Gastrocnemius medialis (tissue), 4 donors: Measurements from ENCODE around the gene SLC25A17. TPM values are rescaled to one million over a fixed set of nuclear protein-coding genes. Genes with fewer than 3 reads are reported as not detected.

Experiments used
- ATAC-seq, 2 donors: fragments of 150-250 bp; one replicate each; pipeline ENCODE4 v1.9.1; 2016
- DNase-seq, 2 donors: peaks; one replicate each; pipeline ENCODE4 v3.0.0-alpha.2; 2019
- H3K27ac ChIP-seq, 4 donors: fragments of 200-600 bp; sonication (generic); 1 replicate in 1 of 4; 2 replicates in 3 of 4; pipeline ENCODE4 v1.5.1; 2016 to 2018; ENCODE audit warnings: mild to moderate bottlenecking in 2 of 4, moderate library complexity in 1 of 4
- H3K27me3 ChIP-seq, 3 donors: fragments of 200-600 bp; sonication (generic) in 2 of 3; 1 replicate in 1 of 3; 2 replicates in 2 of 3; pipeline versions ENCODE4 v1.5.1 to v1.6.0; 2016 to 2019; ENCODE audit warnings: mild to moderate bottlenecking in 1 of 3, moderate library complexity in 1 of 3
- H3K36me3 ChIP-seq, 2 donors: fragments of 200-600 bp; sonication (generic) in 1 of 2; one replicate each; pipeline ENCODE4 v1.5.1; 2017 to 2018
- H3K4me1 ChIP-seq, 2 donors: fragments of 200-600 bp; sonication (generic) in 1 of 2; one replicate each; pipeline ENCODE4 v1.5.1; 2016 to 2017; ENCODE audit warnings: mild to moderate bottlenecking in 2 of 2
- H3K4me3 ChIP-seq, 4 donors: fragments of 200-600 bp; sonication (generic) in 3 of 4; 1 replicate in 1 of 4; 2 replicates in 3 of 4; pipeline ENCODE4 v1.5.1; 2016 to 2019; ENCODE audit warnings: mild to moderate bottlenecking in 2 of 4
- H3K9me3 ChIP-seq, 3 donors: fragments of 200-600 bp; sonication (generic) in 2 of 3; 1 replicate in 1 of 3; 2 replicates in 2 of 3; pipeline ENCODE4 v1.5.1; 2016 to 2019
- POLR2A ChIP-seq, 2 donors: fragments of 450-650 bp; IDR thresholded peaks; one replicate each; pipeline ENCODE4 v1.6.1; 2017; ENCODE audit warnings: antibody characterized with exemption in 2 of 2, mild to moderate bottlenecking in 2 of 2, moderate library complexity in 2 of 2
- in situ Hi-C, 4 donors: fragments of 200-750 bp; cut with MboI; loops; one replicate each; pipeline versions ENCODE4 v1.15.0 to v1.8.0; 2017; ENCODE audit warnings: low sequenced_read_pairs in 4 of 4
- intact Hi-C: fragments of 100-400 bp; cut with DNase I; formaldehyde crosslinking; loops from one replicate; pipeline ENCODE4 v1.15.1; 2023; ENCODE audit warnings: low total_unique reads
- total RNA-seq, 4 donors: library from RNA; depleted of rRNA; stranded (reverse); fragments of >200 nt; gene quantifications; one replicate each; pipeline versions ENCODE4 v1.1.0 to v1.2.3, GENCODE V29; 2016
- TF ChIP-seq, protein P1 (sequence below), 5 experiments: fragments of 450-650 bp in 3 of 5; fragments of 200-600 bp in 2 of 5; sonication (generic) in 2 of 5; IDR thresholded peaks in 4 of 5; conservative IDR thresholded peaks in 1 of 5; 1 replicate in 4 of 5; 2 replicates in 1 of 5; pipeline ENCODE4 v1.5.1; 2016 to 2019; ENCODE audit warnings: antibody characterized with exemption in 5 of 5, mild to moderate bottlenecking in 3 of 5, moderate library complexity in 3 of 5

The SLC25A17 gene
- total RNA-seq, 4 donors from 2014 or later: 2.6 to 12.2 (median 3.8) TPM

DNA sequence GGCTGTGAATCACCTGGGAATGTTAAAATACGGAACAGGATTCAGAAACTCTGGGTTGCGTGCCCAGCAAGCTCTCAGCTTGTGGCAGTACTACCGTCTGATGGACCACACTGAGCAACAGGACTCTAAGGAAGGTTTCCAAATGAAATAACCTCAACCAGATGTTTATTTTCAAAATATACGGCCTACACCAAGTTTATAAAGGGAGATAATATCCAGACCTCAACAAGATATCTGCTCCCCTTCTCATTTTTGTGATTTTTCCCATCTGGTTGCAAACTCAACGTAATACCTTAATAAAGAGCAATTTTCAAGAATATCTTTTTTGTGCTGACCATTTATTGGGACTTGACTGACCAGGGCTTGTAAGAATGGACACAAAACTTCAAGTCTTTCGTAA lies 49.4 kb downstream of the SLC25A17 start:
- DNase-seq (no peak), ATAC-seq (no peak)
- in situ Hi-C loops: no loop called here
- intact Hi-C loops: no loop called here
- Histone ChIP-seq H3K27me3 (no peaks in the 10 kb centered on the region), H3K4me3 (no peak overlapping the region), H3K9me3 (no peaks in the 10 kb centered on the region), H3K4me1 (no peaks in the 10 kb centered on the region), H3K27ac (no peak overlapping the region), H3K36me3 (peaks cover 5 to 62% of the 10 kb centered on the region in 2 donors)
- TF ChIP-seq, protein P1, sequence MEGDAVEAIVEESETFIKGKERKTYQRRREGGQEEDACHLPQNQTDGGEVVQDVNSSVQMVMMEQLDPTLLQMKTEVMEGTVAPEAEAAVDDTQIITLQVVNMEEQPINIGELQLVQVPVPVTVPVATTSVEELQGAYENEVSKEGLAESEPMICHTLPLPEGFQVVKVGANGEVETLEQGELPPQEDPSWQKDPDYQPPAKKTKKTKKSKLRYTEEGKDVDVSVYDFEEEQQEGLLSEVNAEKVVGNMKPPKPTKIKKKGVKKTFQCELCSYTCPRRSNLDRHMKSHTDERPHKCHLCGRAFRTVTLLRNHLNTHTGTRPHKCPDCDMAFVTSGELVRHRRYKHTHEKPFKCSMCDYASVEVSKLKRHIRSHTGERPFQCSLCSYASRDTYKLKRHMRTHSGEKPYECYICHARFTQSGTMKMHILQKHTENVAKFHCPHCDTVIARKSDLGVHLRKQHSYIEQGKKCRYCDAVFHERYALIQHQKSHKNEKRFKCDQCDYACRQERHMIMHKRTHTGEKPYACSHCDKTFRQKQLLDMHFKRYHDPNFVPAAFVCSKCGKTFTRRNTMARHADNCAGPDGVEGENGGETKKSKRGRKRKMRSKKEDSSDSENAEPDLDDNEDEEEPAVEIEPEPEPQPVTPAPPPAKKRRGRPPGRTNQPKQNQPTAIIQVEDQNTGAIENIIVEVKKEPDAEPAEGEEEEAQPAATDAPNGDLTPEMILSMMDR (IDR thresholded peaks at IDR 0.05 in 4 of 5, conservative IDR thresholded peaks at IDR 0.05 in 1 of 5): no peak
- no peak for TF ChIP-seq POLR2A (IDR thresholded peaks at IDR 0.05)

DNA sequence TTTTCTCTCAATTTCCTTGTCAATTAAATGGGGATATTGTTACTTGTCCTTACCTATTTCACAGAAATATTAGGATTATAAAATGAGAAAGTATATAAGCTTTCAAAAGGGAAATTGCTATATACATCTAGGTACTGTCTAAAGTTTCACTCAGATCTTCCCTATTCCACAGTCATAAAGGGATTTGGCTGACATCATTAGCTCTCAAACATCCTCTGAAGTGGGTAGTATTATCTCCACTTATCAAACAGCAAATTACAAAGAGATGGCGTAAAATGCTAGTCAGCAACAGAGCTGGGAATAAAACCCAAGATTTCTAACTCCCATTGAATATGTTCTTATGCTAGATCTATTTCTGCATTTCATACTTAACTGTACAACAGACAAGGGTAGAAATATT lies 50.9 kb downstream of the SLC25A17 start:
- H3K36me3 ChIP-seq: peaks cover 5 to 47% of the 10 kb centered on the region in 2 donors
- TF ChIP-seq POLR2A (IDR thresholded peaks at IDR 0.05): no peak
- TF ChIP-seq, protein P1 (IDR thresholded peaks at IDR 0.05 in 4 of 5, conservative IDR thresholded peaks at IDR 0.05 in 1 of 5): no peak
- H3K4me3 ChIP-seq: no peak overlapping the region
- ATAC-seq (no peak), DNase-seq (no peak)
- H3K27me3 ChIP-seq: no peaks in the 10 kb centered on the region
- in situ Hi-C loops (no loop called here), intact Hi-C loops (no loop called here)
- H3K4me1 ChIP-seq: no peaks in the 10 kb centered on the region
- H3K27ac ChIP-seq: no peak overlapping the region
- no peaks in the 10 kb centered on the region for H3K9me3 ChIP-seq

DNA sequence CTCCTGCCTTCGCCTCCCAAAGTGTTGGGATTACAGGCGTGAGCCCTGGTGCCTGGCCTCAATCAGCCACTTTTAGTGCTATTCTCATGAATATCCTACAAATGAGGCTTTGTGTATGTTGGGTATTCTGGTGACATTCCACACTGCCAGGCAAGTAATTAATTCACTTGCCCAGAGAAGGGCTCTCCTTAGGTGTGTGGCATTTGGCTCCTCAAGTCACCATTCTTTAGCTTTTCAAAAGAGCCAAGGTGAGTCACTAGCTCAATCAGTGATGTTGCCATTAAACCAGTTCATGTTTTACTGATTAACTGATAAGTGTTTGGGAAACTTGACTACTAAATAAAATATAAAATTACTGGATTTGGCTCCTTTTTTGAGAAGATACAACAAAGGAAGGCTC lies 52.2 kb downstream of the SLC25A17 start:
- Histone ChIP-seq H3K4me1 (no peaks in the 10 kb centered on the region), H3K4me3 (no peak overlapping the region), H3K27ac (no peak overlapping the region), H3K36me3 (peaks cover 3 to 34% of the 10 kb centered on the region in 2 donors), H3K9me3 (no peaks in the 10 kb centered on the region), H3K27me3 (no peaks in the 10 kb centered on the region)
- intact Hi-C loops (no loop called here), in situ Hi-C loops (no loop called here)
- ATAC-seq: no peak
- no peak for DNase-seq
- TF ChIP-seq, protein P1 (IDR thresholded peaks at IDR 0.05 in 4 of 5, conservative IDR thresholded peaks at IDR 0.05 in 1 of 5): no peak
- TF ChIP-seq POLR2A (IDR thresholded peaks at IDR 0.05): no peak

DNA sequence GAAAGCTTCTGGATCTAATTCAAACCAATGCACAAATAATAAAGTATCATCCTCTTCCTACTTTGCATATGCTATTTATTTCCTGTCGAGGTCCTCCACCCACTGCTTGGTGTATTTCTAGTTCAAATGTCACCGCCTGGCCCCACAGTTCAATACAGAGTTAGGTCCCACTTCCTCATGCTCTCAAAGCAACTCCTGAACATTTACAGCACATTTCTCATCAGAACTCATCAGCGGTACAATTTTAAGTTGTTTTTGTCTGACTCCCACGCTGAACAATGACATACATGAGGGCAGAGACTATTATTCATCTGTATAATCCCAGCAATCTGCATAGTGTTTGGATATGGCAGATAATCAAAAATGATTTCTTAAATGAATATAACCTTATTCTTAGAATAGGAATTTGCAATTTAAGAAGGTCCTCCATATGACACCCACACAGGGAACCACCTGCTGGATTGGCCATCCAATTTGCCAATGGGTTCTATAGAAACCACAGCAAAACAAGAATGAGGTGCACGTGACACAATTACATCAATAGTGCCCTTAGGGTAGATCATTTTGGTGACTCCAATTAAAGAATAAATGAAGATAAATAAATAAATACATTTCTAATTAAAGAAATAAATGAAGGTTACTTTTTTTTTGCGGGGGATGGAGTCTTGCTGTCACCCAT lies 54.2 kb downstream of the SLC25A17 start:
- Histone ChIP-seq H3K9me3 (no peaks in the 10 kb centered on the region), H3K27me3 (no peaks in the 10 kb centered on the region), H3K4me1 (no peaks in the 10 kb centered on the region), H3K36me3 (peaks cover 0 to 14% of the 10 kb centered on the region in 2 donors), H3K4me3 (no peak overlapping the region), H3K27ac (no peak overlapping the region)
- ATAC-seq (no peak), DNase-seq (no peak)
- in situ Hi-C loops (no loop called here), intact Hi-C loops (no loop called here)
- no peak for TF ChIP-seq POLR2A (IDR thresholded peaks at IDR 0.05)
- TF ChIP-seq, protein P1 (IDR thresholded peaks at IDR 0.05 in 4 of 5, conservative IDR thresholded peaks at IDR 0.05 in 1 of 5): no peak
